ENCODE data around the gene SFSWAP. TPM values are rescaled to one million over a fixed set of nuclear protein-coding genes. Genes with fewer than 3 reads are reported as not detected.
"Not testable (repeated sequence)": the region's sequence is repeated elsewhere in the genome, so short reads cannot be mapped to it uniquely, and the experiment has no call there.

SFSWAP gene
- total RNA-seq, 1 donor from 2014 or later, result 20.8 TPM

GRCh38 chr12:131701705-131702572 lies 9.0 kb upstream of the SFSWAP start:
- DNase-seq (ENCODE audit: low read depth, low spot score), result no peak

GRCh38 chr12:131702573-131702877 lies 8.4 kb upstream of the SFSWAP start:
- no peak for DNase-seq (ENCODE audit: low read depth, low spot score)

GRCh38 chr12:131703161-131703560 lies 7.7 kb upstream of the SFSWAP start:
- DNase-seq (ENCODE audit: low read depth, low spot score), result no peak

GRCh38 chr12:131704509-131704908 lies 6.4 kb upstream of the SFSWAP start:
- DNase-seq (ENCODE audit: low read depth, low spot score), result no peak

DNA sequence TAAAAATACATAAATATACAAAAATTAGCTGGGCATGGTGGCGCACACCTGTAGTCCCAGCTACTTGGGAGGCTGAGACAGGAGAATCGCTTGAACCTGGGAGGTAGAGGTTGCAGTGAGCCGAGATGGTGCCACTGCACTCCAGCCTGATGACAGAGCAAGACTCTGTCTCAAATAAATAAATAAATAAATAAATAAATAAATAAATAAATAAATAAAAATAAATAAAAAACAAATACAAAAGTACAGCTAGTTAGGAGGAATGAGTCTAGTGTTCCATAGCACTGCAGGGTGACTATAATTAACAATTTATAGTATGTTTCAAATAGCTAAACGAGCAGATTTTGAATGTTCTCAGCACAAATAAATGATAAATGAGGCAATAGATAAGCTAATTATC lies 4.2 kb upstream of the SFSWAP start:
- DNase-seq (ENCODE audit: low read depth, low spot score), result not testable (repeated sequence)

- no peak for DNase-seq (ENCODE audit: low read depth, low spot score)
Measured at GRCh38 chr12:131709226-131709625, 1.7 kb upstream of the SFSWAP start.

GRCh38 chr12:131711551-131712205 lies 788 bp downstream of the SFSWAP start:
- DNase-seq (ENCODE audit: low read depth, low spot score), result no peak

DNA sequence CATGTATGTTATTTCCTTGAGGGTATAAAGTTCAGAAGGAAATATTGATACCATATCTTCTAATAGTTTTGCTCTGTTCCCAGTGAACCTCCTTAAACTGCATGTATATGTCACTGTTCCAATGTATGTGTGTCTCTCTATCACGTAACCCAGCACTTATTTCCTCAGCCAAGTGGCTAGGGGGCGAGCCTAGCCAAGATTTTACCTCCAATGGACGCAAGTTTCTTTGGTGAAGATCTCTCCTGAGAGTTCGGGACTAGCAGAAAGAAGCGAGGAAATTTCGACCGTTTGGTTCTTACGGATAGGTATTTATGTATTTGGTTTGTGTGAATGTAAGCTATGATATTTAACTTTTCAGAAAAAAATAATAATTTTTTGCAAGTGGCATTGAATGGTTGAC lies 2.5 kb downstream of the SFSWAP start:
- DNase-seq (ENCODE audit: low read depth, low spot score), result no peak

DNA sequence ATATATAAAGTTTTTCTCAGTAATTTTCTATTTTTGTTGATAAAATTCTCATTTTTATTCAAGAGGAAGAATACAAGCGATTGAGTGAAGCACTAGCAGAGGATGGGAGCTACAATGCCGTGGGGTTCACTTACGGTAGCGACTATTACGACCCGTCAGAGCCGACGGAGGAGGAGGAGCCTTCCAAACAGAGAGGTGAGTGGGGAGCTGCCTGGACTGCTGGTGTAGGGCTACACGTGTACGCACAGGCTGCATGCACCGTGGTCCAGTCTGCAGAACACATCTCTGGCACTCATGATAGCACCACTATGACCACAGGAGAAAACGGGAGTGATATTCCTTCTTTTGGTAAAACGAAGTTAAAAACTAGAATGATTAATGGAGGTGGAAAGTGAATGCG lies 3.9 kb downstream of the SFSWAP start:
- no peak for DNase-seq (ENCODE audit: low read depth, low spot score)

DNA sequence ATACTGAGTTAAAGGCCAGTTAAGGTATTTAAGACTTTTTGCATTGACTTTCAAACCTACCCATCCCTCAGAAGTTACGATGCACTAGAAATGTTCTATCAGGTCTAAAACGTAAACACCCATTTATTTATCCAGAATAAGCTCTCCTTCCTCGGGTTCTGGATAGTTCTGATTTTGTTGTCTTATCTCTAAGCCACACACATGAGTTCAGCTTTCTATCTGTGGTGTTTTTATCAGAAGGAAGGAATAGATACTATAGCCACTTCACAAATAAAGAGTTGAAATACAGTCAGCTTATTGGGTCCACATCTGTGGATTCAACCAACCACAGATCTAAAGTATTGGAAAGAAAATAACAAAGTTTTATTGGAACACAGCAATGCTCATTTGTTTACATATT lies 5.4 kb downstream of the SFSWAP start:
- DNase-seq (ENCODE audit: low read depth, low spot score), result no peak

- no peak for DNase-seq (ENCODE audit: low read depth, low spot score)
Measured at GRCh38 chr12:131720241-131720640, 9.4 kb downstream of the SFSWAP start.

- no peak for DNase-seq (ENCODE audit: low read depth, low spot score)
Measured at GRCh38 chr12:131720921-131721320, 10.0 kb downstream of the SFSWAP start.

GRCh38 chr12:131721548-131721947 lies 10.7 kb downstream of the SFSWAP start:
- no peak for DNase-seq (ENCODE audit: low read depth, low spot score)

- DNase-seq (ENCODE audit: low read depth, low spot score), result no peak
Measured at GRCh38 chr12:131723532-131723931, 12.6 kb downstream of the SFSWAP start.

DNA sequence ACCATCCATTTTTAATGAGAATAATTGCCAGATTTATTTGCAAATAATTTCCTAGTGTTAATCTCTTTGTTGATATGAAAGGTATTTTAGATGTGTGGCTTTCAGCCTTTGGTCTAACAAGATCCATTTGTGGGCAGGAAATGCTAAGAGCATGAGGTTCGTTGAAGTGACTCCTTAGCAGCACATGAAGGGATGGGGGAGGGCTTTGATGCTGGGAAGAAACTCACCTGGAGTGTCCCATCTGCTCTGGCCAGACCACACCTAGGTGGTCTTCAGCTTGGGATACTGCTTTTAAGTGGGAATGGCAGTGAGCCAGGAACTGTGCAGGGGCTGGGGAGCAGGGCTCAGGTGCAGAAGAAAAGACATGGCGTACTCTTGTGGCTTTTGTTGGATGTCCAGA lies 13.6 kb downstream of the SFSWAP start:
- no peak for DNase-seq (ENCODE audit: low read depth, low spot score)

- DNase-seq (ENCODE audit: low read depth, low spot score), result no peak
Measured at GRCh38 chr12:131725503-131725902, 14.6 kb downstream of the SFSWAP start.

GRCh38 chr12:131728720-131729119 lies 17.8 kb downstream of the SFSWAP start:
- DNase-seq (ENCODE audit: low read depth, low spot score), result no peak

DNA sequence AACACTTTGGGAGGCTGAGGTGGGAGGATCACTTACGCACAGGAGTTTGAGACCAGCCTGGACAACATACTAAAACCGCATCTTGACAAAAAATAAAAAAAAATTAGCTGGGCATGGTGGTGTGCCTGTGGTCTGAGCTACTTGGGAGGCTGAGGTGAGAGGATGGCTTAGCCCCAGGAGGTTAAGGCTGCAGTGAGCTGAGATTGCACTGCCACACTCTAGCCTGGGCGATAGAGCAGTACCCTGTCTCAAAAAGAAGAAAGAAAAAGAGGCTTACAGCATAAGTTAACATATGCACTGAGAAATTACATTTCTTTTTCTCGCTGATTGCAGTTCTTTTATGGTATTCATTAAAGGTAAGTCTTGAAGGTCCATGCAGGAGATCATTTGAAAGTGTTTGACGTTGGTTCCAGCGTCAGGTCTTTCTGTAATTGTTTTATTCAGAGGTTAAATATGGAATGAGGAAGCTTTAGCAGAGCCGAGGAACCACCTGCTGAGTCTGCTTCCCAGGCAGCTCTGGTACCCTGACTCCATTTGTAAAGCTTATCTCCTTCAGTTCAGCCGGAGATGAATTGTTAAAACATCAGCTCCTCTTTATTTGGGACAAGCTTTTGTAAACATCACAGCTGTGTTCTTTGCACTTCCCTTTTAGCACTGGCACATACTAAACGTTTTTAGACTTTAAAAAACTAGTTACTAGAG lies 18.5 kb downstream of the SFSWAP start:
- DNase-seq (ENCODE audit: low read depth, low spot score), result no peak

GRCh38 chr12:131732996-131733615 lies 22.2 kb downstream of the SFSWAP start:
- DNase-seq (ENCODE audit: low read depth, low spot score), result no peak

DNA sequence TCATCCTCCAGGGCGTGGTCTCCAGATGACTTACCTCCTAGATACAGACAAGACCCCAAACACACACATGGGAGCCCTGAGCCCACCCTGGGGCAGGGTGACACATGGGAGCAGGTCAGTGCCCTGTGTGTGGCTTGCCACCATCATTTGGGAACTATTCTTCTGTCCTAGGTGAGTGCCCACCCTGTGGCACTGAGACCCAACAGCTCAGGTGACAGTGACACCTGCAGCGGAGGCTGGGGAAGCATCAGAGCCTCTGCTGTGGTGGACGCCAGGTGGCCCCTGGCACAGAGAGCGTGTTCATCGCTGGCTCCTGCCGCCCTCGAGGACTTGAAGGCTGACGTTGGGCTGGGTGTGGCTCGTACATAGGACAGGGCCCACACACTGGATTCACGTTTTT lies 23.0 kb downstream of the SFSWAP start:
- DNase-seq (ENCODE audit: low read depth, low spot score), result no peak

DNA sequence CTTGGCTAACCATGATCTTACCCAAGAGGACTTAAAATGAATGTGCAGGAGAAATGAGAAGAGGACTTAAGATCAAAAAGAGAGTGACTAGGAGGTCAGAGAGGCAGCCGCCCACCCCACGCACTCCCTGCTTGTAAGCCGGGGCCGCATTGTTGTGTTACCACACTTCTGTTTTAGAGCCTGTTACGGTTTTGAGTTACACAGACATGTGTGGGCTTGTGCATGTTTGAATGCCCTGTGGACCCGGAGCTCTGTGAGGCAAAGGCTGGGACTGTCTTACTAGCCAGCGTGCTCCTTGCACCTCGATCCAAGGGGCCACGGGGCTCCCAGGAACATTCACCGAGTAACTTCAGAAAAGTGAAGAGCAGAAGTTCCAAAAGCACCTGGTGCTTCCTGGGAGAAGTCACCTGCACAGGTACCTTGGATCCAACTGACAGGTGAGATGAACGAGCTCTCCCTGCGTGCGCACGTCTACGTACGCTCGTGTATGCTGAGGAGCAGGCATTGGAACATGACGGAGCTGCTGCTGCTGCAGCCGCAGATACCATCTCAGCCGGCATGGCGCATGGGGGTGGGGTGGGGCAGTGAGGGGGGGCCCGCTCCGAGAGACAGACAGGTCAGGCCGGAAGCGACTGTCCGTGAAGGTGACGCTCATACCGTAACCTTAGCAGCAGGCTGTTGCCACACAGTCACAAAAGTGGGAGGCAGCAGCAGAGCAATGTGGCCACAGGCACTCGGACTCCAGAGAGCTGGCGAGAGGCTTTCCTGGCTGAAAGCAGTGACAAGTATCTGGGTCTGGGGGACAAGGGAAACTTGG lies 23.7 kb downstream of the SFSWAP start:
- no peak for DNase-seq (ENCODE audit: low read depth, low spot score)
